Stimulated activated CD8-positive, alpha-beta memory T cell treated with anti-CD3 and anti-CD28 coated beads, Interleukin-15, amount 100 ng/mL, for 1 hour (primary cell): ENCODE results near the gene ANKRD24.
A peak's percentile ranks its signal among the peaks of the same experiment; 100 is the strongest.
"Not testable (repeated sequence)": the region's sequence is repeated elsewhere in the genome, so short reads cannot be mapped to it uniquely, and the experiment has no call there.

Experiments used
- DNase-seq: peaks from one replicate; pipeline ENCODE4 v3.0.0-alpha.2; 2020; ENCODE audit warnings: low read depth

ANKRD24 gene

DNA sequence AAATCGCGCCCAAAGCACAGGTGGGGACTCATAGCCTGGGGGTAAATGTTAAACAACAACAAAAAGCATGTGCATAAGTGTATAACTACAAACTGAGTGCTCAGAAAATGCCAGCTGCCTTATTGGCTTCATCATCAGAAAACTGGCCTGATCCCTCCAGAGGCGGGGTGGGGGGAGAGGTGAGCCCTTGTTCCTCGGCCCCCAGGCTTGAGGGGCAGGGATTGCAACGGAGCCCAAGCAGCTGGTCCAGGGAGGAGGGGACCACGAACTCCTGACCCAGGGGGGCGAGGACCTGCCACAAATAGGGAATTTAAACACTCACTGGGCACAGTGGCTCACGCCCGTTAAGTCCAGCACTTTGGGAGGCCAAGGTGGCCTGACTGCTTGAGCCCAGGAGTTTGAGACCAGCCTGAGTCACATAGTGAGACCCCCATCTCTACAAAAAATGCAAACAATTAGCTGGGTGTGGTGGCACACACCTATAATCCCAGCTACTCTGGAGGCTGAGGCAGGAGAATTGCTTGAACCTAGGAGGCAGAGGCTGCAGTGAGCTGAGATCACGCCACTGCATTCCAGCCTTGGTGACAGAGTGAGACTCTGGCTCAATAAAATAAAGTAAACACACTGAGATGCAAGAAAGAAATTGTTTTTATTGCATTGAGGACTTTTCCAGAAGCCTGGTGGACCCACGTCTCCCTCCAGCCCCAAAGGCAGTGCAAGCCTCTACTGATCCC, 8.8 kb upstream of the ANKRD24 start:
- DNase-seq, result no peak

GRCh38 chr19:4174213-4174894, 8.1 kb upstream of the ANKRD24 start:
- no peak for DNase-seq

DNA sequence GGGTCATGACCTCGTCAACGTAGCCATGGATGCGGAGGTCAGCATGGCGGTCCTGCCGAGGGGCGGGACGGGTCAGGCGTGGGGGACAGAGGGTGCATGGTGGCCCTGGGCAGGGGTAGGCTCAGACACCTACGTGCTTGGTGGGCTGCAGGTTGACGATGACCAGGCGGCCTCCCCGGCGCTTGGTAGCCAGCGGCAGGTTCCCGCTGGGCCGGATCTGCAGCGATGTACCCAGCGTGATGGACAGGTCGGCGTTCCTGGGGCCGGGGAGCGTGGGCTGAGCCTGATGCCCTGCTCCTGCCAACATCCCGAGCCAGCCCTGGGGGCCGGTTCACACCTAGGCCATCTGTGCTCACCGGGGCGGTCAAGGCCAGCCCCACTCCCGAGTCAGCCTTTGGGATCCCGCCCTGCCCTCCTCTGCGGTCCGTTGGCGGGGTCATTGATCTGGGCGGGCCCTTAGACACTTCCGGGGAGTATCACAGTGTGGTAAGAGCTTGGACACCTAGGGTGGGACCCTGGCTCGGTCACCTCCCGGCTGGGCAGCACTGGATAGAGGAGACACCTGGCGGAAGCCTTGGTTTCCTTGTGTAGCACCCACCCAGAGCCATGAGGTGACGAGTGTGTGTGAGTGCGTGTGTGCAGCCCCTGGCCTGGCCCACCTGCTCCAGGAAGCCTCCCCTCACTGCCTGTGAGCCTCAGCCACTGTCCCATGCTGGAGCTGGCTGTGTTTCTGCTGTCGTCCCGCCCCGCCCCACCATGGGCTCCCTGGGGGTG, 7.4 kb upstream of the ANKRD24 start:
- DNase-seq, result no peak

DNA sequence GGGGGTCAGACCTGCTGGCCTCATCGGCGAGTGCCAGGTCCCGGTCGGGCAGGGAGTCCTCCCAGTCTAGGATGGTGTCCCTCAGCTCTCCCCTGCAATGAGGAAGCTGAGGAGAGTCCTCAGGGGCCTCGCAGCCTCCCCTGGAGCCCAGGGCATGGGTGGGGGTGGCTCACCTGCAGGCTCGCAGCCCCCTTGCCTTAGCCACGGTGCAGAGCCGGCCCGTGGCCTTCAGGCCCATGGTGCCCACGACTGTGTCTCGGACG, 6.9 kb upstream of the ANKRD24 start:
- no peak for DNase-seq

DNA sequence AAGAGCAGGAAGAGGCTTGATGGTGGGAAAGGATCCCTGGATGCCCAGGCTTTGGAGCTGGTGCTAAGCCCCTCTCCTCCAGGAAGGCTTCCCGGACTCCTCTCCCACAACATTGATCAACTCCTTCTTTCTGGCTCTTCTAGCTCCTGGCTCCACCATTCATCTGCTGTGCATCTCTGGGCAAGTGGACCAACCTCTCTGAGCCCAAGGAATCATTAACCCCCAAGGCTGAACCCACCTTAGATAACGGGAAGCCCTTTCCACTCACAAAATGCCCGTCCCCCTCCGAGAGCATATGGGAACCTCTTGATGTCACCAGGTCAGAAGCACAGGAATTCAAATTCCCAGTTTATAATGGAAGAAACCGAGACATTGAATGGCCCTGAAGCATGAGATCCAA, 5.3 kb upstream of the ANKRD24 start:
- DNase-seq, result no peak

GRCh38 chr19:4178990-4179389, 3.5 kb upstream of the ANKRD24 start:
- no peak for DNase-seq

GRCh38 chr19:4181053-4181508, 1.4 kb upstream of the ANKRD24 start:
- DNase-seq, result no peak

DNA sequence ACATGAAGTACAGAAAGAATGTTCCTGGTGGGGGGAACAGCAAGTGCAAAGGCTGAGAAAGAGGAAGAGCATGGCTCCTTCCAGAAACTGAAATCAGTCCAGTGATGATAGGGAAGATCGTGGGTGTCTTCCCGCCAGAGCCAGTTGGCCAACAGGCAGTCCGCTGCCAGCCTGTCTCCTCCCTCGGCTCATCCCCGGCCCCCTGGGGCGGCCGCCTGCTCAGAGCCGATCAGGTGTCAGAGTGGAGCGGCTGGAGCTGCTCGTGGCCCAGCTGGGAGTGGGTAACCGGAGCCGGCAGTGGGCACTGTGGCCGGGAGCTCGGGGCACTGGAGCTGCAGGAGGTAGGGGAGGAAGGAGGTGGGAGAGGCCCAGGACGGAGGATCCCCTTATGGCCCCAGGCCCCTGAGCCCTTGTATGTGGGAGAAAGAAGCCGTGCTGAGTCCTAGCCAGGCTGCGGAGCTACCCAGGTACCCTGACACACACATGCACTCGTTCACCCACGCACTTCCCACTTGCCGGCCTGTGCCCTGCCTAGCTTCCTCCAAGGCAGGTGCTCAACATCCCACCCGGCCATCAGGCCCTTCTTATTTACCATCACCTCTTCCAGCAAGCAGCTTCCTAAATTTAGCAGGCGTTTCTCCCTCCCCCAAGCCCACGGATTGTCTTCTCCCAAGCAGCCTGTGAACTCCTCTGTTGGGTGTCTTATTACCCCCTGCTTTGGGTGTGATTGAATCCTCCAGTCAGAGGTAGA, 1.7 kb downstream of the ANKRD24 start:
- DNase-seq, result no peak

DNA sequence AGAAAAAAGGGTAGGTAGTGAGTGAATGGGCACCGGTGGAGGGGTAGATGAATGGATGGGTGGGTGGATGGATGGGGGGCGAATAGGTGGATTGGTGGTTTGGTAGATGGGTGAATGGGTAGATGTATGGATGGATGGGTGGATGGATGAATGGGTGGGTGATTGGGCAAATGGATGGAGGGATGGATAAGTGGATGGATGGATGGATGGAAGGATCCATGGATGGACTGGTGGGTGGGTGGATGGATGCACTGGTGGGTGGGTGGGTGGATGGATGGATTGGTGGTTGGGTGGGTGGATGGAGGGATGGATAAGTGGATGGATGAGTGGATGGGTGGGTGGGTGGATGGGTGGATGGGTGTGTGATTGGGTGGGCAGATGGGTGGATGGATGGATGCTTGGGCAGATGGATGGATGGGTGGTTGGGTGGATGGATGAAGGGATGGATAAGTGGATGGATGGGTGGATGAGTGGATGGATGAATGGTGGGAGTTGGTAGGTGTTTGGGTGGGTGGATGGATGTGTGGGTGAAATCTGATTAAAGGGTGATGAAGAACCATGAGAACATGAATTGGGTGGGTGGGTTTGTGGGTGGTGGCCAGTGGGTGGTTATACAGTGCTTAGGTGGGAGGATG, 2.3 kb downstream of the ANKRD24 start:
- DNase-seq, result no peak

DNA sequence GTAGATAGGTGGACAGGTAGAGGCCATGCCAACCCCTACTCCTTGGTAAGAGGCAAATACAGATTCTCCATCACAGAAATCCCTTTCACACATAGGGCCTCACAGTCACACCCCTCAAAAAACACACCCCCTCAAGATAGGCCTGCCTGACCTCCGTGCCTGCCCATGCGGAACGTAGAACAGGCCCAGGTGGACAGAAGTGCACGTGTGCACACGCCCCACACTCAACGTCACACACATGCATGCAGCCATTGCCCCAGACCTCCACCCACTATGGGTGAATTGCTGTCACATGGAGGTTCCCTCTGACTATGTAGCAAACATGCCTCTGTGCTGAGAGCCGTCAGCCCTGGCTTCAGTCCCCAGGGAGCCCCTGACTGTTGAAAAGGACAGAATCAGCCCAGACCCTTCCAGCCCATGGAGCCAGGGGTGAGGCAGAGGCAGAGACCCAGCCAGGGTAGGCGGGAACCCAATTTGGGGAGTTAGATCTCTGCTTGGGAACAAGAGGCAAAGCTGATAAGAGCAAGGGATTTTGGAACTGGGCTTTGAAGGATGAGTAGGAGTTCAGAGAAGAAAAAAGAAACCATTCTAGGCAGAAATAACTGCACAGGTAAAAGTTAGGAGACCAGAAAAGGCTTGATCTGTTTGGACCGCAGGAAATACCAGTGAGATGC, 3.1 kb downstream of the ANKRD24 start:
- DNase-seq, result no peak

- peak; percentile 78 for DNase-seq
Measured at GRCh38 chr19:4186087-4186993, 3.9 kb downstream of the ANKRD24 start.

DNA sequence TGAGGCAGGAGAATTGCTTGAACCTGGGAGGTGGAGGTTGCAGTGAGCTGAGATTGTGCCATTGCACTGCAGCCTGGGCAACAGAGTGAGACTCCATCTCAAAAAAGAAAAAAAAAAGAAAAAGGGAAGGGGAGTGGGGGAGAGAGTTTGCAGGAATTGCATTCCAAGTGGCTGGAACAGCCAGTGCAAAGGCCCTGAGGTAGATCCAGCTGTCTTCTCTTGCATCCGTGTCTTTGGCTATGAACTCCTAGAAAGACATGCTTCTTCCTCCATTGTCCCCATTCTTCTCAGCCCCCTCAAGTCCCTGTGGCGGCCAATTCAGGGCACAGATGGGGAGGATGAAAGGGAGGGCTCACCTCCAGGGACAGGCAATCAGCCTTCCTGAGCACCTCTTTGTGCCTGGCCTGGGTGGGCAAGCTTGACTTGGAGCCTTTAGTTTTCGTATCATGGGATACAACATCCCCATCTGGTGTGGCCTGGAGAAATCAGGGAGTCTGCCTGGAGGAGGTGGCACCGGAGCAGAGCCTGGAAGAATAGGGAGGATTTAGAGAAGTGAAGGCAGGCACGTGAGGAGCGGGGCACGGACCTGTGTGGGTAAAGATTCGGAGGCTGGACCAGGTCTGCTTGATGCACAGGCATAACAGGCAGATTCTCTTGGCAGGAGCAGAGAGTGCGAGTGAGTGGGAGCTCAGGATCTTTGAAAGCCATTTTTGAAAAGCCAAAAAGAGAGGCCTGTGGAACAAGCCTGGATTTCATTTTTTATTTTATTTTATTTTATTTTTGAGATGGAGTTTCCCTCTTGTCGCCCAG, 5.0 kb downstream of the ANKRD24 start:
- no peak for DNase-seq

DNA sequence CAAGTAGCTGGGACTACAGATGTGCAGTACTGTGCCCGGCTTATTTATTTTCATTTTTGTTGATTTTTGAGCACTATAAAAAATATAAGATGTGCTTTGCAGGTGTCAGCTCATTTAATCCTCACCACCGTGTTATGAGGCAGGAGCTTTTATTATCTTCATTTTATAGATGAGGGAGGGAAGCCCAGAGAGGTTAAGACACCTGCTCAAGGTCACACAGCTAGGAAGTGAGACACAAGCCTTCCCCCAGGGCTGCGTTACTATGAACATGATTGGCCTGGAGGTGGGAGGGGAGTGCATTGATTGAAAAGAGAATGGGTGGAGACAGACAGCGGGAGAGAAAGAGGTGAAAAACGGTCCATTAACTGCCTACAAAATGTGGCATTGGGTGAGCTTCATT, 7.2 kb downstream of the ANKRD24 start:
- DNase-seq, result no peak

DNA sequence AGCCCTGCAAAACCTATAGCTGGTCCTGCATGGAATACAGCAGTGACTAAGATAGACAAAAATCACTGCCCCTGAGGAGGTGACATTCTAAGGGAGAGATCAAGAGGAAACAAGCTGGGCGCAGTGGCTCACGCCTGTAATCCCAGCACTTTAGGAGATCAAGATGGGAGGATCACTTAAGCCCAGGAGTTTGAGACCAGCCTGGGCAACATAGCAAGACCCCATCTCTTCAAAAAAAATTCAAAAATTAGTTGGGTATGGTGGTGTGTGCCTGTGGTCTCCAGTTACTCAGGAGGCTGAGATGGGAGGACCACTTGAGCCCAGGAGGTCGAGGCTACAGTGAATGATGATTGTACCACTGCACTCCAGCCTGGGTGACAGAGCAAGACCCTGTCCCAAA, 10.0 kb downstream of the ANKRD24 start:
- DNase-seq, result not testable (repeated sequence)

- no peak for DNase-seq
Measured at GRCh38 chr19:4194353-4194752, 11.9 kb downstream of the ANKRD24 start.

- no peak for DNase-seq
Measured at GRCh38 chr19:4196009-4196408, 13.5 kb downstream of the ANKRD24 start.

DNA sequence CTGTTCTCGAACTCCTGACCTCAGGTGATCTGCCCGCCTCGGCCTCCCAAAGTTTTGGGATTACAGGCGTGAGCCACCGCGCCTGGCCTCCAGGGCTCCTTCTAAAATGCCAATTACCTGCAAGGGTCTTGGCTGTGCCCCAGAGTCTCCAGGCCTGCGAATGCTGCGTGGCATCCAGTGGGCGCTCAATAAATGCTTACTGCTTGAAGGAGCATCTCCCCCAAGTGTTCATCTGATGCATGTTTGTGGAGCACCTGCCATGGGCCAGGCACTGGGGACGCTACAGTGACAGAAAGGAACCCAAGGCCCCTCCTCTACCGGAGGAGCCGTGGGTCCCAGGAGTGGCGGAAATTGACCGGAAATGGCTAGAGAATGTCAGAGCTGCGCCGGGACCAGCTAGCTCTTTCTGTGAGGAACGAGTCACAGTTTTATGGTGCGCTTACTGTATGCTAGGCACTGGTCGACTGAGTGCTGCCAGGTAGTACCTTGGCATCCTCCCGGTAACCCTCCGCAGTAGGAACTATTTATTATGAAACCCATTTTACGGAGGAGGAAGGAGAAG, 14.2 kb downstream of the ANKRD24 start:
- DNase-seq, result no peak

DNA sequence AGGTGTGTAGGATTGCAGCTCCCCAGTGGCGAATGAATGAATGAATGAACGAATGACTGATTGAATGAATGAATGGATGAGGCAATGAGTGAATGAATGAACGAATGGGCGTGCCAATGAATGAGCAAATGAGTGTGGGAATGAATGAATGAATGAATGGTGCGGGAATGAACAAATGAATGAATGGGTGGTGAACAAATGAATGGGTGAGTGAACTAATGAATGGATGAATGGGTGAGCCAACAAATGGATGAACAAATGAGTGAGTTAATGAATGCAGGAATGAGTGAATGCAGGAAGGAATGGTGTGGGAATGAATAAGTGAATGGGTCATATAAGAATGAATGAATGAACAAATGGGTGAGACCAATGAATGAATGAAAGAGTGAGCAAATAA, 14.7 kb downstream of the ANKRD24 start:
- no peak for DNase-seq
